ENCODE results near the gene TRIB2.

Gene TRIB2

DNA sequence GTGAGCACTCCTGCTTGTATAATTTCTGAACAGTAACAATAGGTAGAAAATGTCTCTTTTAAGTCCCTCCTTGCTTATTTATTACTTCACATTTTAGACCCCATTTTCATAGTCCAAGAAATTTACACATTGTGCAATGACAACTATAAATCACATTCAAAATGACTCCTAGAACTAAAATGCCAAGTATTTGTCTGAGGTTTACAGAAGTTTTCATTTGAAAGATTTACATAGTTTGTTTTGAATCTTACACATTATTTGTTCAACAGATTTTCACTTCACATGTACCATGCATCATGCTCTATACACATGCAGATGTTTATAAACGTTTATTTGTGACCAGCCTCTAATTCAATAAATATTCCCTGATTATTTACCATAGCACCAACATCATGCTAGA, 15.7 kb upstream of the TRIB2 start:
- TF ChIP-seq TAF1 (IDR thresholded peaks at IDR 0.05; ENCODE audit: borderline replicate concordance, insufficient read depth, low read length), result no peak
- TF ChIP-seq FOXP2 (optimal IDR thresholded peaks at IDR 0.05; ENCODE audit: borderline replicate concordance, extremely low read depth, extremely low read length, insufficient read depth), result no peak
- TF ChIP-seq SIN3A (IDR thresholded peaks at IDR 0.05; ENCODE audit: borderline replicate concordance, insufficient read depth, low read length), result no peak
- TF ChIP-seq, protein P1, sequence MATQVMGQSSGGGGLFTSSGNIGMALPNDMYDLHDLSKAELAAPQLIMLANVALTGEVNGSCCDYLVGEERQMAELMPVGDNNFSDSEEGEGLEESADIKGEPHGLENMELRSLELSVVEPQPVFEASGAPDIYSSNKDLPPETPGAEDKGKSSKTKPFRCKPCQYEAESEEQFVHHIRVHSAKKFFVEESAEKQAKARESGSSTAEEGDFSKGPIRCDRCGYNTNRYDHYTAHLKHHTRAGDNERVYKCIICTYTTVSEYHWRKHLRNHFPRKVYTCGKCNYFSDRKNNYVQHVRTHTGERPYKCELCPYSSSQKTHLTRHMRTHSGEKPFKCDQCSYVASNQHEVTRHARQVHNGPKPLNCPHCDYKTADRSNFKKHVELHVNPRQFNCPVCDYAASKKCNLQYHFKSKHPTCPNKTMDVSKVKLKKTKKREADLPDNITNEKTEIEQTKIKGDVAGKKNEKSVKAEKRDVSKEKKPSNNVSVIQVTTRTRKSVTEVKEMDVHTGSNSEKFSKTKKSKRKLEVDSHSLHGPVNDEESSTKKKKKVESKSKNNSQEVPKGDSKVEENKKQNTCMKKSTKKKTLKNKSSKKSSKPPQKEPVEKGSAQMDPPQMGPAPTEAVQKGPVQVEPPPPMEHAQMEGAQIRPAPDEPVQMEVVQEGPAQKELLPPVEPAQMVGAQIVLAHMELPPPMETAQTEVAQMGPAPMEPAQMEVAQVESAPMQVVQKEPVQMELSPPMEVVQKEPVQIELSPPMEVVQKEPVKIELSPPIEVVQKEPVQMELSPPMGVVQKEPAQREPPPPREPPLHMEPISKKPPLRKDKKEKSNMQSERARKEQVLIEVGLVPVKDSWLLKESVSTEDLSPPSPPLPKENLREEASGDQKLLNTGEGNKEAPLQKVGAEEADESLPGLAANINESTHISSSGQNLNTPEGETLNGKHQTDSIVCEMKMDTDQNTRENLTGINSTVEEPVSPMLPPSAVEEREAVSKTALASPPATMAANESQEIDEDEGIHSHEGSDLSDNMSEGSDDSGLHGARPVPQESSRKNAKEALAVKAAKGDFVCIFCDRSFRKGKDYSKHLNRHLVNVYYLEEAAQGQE (IDR thresholded peaks at IDR 0.05; ENCODE audit: insufficient read depth in 1 of 2, low read depth in 2 of 2, low read length in 2 of 2), result no peak
- TF ChIP-seq POLR2AphosphoS5 (IDR thresholded peaks at IDR 0.05; ENCODE audit: low read depth, low read length), result no peak

DNA sequence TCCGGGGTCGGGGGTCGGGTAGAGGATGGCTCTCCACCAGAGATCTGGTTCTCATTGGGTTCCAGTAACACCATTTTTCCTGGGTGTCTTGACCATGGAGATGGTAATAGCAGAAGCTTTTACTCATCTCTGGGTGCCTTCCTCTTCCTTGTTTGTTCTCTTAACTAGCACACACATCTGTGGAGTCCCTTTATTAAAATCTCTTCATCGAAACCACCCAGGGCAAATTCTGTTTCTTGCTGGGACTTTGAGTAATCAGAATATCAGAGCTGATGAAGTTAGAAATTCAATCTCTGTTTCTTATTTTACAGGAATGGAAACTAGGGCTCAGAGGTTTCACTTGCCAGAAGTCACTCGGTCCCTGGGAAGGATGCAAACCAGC, 15.0 kb upstream of the TRIB2 start:
- TF ChIP-seq SIN3A (IDR thresholded peaks at IDR 0.05; ENCODE audit: borderline replicate concordance, insufficient read depth, low read length) (no peak), TAF1 (IDR thresholded peaks at IDR 0.05; ENCODE audit: borderline replicate concordance, insufficient read depth, low read length) (no peak), FOXP2 (optimal IDR thresholded peaks at IDR 0.05; ENCODE audit: borderline replicate concordance, extremely low read depth, extremely low read length, insufficient read depth) (no peak), POLR2AphosphoS5 (IDR thresholded peaks at IDR 0.05; ENCODE audit: low read depth, low read length) (no peak)
- TF ChIP-seq, protein P1 (IDR thresholded peaks at IDR 0.05; ENCODE audit: insufficient read depth in 1 of 2, low read depth in 2 of 2, low read length in 2 of 2), result no peak

DNA sequence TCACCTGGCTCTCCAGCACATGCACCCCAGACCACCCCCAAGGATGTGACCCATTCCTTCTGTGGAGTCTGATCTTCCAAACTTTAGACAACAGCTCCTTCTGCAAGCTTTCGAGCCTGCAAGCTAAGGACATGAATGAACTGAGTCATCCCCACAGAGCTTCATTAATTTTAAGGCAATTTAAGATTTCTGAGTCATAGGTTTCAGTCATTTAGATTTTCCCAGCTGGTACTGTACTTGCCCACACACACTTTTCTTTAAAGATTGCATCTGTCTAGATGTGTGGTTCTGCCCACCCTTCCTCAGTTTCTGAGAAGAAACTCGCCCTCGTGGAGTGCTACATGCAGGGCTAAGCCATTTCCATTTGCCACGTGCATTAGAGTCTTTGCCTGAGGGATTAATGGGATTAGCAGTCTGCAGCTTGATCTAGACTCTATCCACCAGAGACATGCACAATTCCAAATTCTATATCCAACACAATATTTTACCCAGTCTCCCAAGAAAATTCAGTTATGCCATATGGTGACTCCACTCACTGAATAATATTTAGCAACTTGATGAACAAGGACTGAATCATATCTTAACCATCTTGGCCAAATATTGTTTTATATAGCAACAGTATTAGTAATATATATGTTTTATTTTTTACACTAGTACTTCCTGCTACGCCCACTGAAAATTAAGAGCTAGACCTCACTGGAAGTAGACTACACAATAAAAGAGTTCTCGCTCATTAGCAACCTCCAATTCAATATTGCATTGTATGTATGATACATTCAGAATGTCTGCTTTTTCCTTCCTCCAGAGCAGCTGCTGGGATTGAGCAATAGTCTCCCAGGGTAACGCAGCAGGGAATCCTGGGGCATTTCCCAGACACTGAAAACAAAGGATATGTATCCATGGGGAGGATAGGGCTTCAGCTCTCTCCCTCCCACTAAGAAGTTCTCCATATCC, 14.3 kb upstream of the TRIB2 start:
- TF ChIP-seq POLR2AphosphoS5 (IDR thresholded peaks at IDR 0.05; ENCODE audit: low read depth, low read length) (no peak), TAF1 (IDR thresholded peaks at IDR 0.05; ENCODE audit: borderline replicate concordance, insufficient read depth, low read length) (no peak), FOXP2 (optimal IDR thresholded peaks at IDR 0.05; ENCODE audit: borderline replicate concordance, extremely low read depth, extremely low read length, insufficient read depth) (peak; percentile 19), SIN3A (IDR thresholded peaks at IDR 0.05; ENCODE audit: borderline replicate concordance, insufficient read depth, low read length) (peak; percentile 56; the same call in 1 of the 2 replicates)
- TF ChIP-seq, protein P1 (IDR thresholded peaks at IDR 0.05; ENCODE audit: insufficient read depth in 1 of 2, low read depth in 2 of 2, low read length in 2 of 2), result no peak

DNA sequence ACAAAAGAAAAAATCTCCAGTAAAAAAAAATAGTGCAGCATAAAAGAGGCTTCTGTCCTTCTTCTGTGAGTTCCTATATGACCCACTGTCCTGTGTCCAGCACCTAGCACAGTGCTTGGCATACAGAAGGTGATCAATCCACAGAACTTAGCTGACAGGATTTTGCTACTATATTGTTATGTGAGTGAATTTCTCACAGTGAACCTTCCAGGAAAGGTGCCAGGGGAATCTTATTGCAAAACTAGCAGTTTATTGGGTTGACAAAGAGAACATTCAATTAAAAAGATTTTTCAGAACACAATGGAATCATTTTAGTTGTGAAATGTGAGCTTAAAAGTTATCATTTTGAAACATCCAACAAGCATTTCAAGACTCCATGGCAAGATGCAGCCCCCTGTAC, 12.4 kb upstream of the TRIB2 start:
- TF ChIP-seq SIN3A (IDR thresholded peaks at IDR 0.05; ENCODE audit: borderline replicate concordance, insufficient read depth, low read length) (no peak), FOXP2 (optimal IDR thresholded peaks at IDR 0.05; ENCODE audit: borderline replicate concordance, extremely low read depth, extremely low read length, insufficient read depth) (no peak), TAF1 (IDR thresholded peaks at IDR 0.05; ENCODE audit: borderline replicate concordance, insufficient read depth, low read length) (no peak), POLR2AphosphoS5 (IDR thresholded peaks at IDR 0.05; ENCODE audit: low read depth, low read length) (no peak)
- TF ChIP-seq, protein P1 (IDR thresholded peaks at IDR 0.05; ENCODE audit: insufficient read depth in 1 of 2, low read depth in 2 of 2, low read length in 2 of 2), result no peak
